IgD-negative memory B cell (primary cell): Measurements from ENCODE around the gene DFFB. TPM values are rescaled to one million over a fixed set of nuclear protein-coding genes. Genes with fewer than 3 reads are reported as not detected.
A peak's percentile ranks its signal among the peaks of the same experiment; 100 is the strongest.

Source experiments
- H3K27ac Mint-ChIP-seq, 3 donors: one replicate each; pipeline ENCODE4 v1.8.0; 2020 to 2022; ENCODE audit warnings: mild to moderate bottlenecking in 3 of 3, mixed read lengths in 3 of 3, moderate library complexity in 1 of 3
- H3K27me3 Mint-ChIP-seq: one replicate; pipeline ENCODE4 v1.8.0; 2021; ENCODE audit warnings: mixed read lengths
- H3K36me3 Mint-ChIP-seq: one replicate; pipeline ENCODE4 v1.8.0; 2020; ENCODE audit warnings: mild to moderate bottlenecking, mixed read lengths
- H3K4me1 Mint-ChIP-seq, 3 donors: one replicate each; pipeline ENCODE4 v1.8.0; 2020 to 2022; ENCODE audit warnings: mixed read lengths in 3 of 3, mild to moderate bottlenecking in 1 of 3
- H3K4me3 Mint-ChIP-seq, 4 donors: one replicate each; pipeline ENCODE4 v1.8.0; 2020 to 2022; ENCODE audit warnings: mild to moderate bottlenecking in 4 of 4, mixed read lengths in 4 of 4, moderate library complexity in 3 of 4
- H3K9me3 Mint-ChIP-seq, 3 donors: one replicate each; pipeline ENCODE4 v1.8.0; 2020 to 2021; ENCODE audit warnings: mixed read lengths in 3 of 3, mild to moderate bottlenecking in 1 of 3
- polyA plus RNA-seq: library from polyadenylated mRNA; unstranded; fragments of 300-500 nt; fragmentation: Illumina TruSeq; gene quantifications from one replicate; pipeline ENCODE4 v1.2.3, GENCODE V29; 2021

Gene DFFB
- polyA plus RNA-seq, 1 donor from 2014 or later: 7.1 TPM

- H3K9me3 Mint-ChIP-seq: no peaks in the 10 kb centered on the region
- H3K4me1 Mint-ChIP-seq: peaks cover 9 to 10% (median 10%) of the 10 kb centered on the region in 3 donors
- peaks cover 7% of the 10 kb centered on the region for H3K36me3 Mint-ChIP-seq
- no peaks in the 10 kb centered on the region for H3K27me3 Mint-ChIP-seq
- H3K27ac Mint-ChIP-seq: no peak overlapping the region
- H3K4me3 Mint-ChIP-seq: no peak overlapping the region
Observed at GRCh38 chr1:3891329-3891865, 34.1 kb downstream of the DFFB start.

- no peaks in the 10 kb centered on the region for H3K27me3 Mint-ChIP-seq
- peaks cover 2 to 6% (median 3%) of the 10 kb centered on the region in 3 donors for H3K9me3 Mint-ChIP-seq
- peaks cover 9% of the 10 kb centered on the region for H3K36me3 Mint-ChIP-seq
- peak overlapping the region in 2 of 4 donors; percentile 16 to 57 for H3K4me3 Mint-ChIP-seq
- H3K4me1 Mint-ChIP-seq: peaks cover 13 to 16% (median 13%) of the 10 kb centered on the region in 3 donors
- H3K27ac Mint-ChIP-seq: peak overlapping the region; percentile 48 to 82 (median 78)
Observed at GRCh38 chr1:3892748-3893147, 35.5 kb downstream of the DFFB start.

GRCh38 chr1:3893190-3893589, 35.9 kb downstream of the DFFB start:
- Mint-ChIP-seq H3K27me3 (no peaks in the 10 kb centered on the region), H3K4me1 (peaks cover 13 to 16% (median 13%) of the 10 kb centered on the region in 3 donors), H3K4me3 (peak overlapping the region in 2 of 4 donors; percentile 16 to 57), H3K36me3 (peaks cover 8% of the 10 kb centered on the region), H3K9me3 (peaks cover 2 to 6% (median 3%) of the 10 kb centered on the region in 3 donors), H3K27ac (peak overlapping the region in 2 of 3 donors; percentile 48 to 82)

GRCh38 chr1:3894626-3895278, 37.5 kb downstream of the DFFB start:
- peaks cover 19 to 21% (median 19%) of the 10 kb centered on the region in 3 donors for H3K4me1 Mint-ChIP-seq
- no peak overlapping the region for H3K4me3 Mint-ChIP-seq
- H3K27me3 Mint-ChIP-seq: no peaks in the 10 kb centered on the region
- peaks cover 8% of the 10 kb centered on the region for H3K36me3 Mint-ChIP-seq
- H3K27ac Mint-ChIP-seq: no peak overlapping the region
- peaks cover 2 to 6% (median 5%) of the 10 kb centered on the region in 3 donors for H3K9me3 Mint-ChIP-seq

- Mint-ChIP-seq H3K27me3 (no peaks in the 10 kb centered on the region), H3K36me3 (peaks cover 8% of the 10 kb centered on the region), H3K9me3 (peaks cover 2 to 6% (median 5%) of the 10 kb centered on the region in 3 donors), H3K4me3 (no peak overlapping the region), H3K27ac (peak overlapping the region in 1 of 3 donors; percentile 14), H3K4me1 (peaks cover 18 to 21% (median 19%) of the 10 kb centered on the region in 3 donors)
Observed at GRCh38 chr1:3895279-3895950, 38.1 kb downstream of the DFFB start.

GRCh38 chr1:3895951-3896325, 38.7 kb downstream of the DFFB start:
- Mint-ChIP-seq H3K4me1 (peaks cover 18 to 21% (median 19%) of the 10 kb centered on the region in 3 donors), H3K4me3 (peak overlapping the region in 1 of 4 donors; percentile 44), H3K27me3 (no peaks in the 10 kb centered on the region), H3K27ac (peak overlapping the region in 2 of 3 donors; percentile 14 to 54), H3K36me3 (peaks cover 8% of the 10 kb centered on the region), H3K9me3 (peaks cover 2 to 6% (median 5%) of the 10 kb centered on the region in 3 donors)

GRCh38 chr1:3896396-3897000, 39.2 kb downstream of the DFFB start:
- peaks cover 18 to 21% (median 19%) of the 10 kb centered on the region in 3 donors for H3K4me1 Mint-ChIP-seq
- H3K27ac Mint-ChIP-seq: peak overlapping the region in 2 of 3 donors; percentile 14 to 54
- H3K36me3 Mint-ChIP-seq: peaks cover 8% of the 10 kb centered on the region
- no peaks in the 10 kb centered on the region for H3K27me3 Mint-ChIP-seq
- H3K9me3 Mint-ChIP-seq: peaks cover 2 to 6% (median 5%) of the 10 kb centered on the region in 3 donors
- H3K4me3 Mint-ChIP-seq: peak overlapping the region in 1 of 4 donors; percentile 44

- peaks cover 11 to 12% (median 12%) of the 10 kb centered on the region in 3 donors for H3K4me1 Mint-ChIP-seq
- H3K27ac Mint-ChIP-seq: peak overlapping the region in 1 of 3 donors; percentile 94
- H3K36me3 Mint-ChIP-seq: peaks cover 8% of the 10 kb centered on the region
- no peaks in the 10 kb centered on the region for H3K27me3 Mint-ChIP-seq
- H3K9me3 Mint-ChIP-seq: peaks cover 2 to 6% (median 5%) of the 10 kb centered on the region in 3 donors
- H3K4me3 Mint-ChIP-seq: peak overlapping the region in 2 of 4 donors; percentile 94 to 97
Observed at GRCh38 chr1:3898475-3898735, 41.1 kb downstream of the DFFB start.

GRCh38 chr1:3898994-3899753, 41.9 kb downstream of the DFFB start:
- H3K4me3 Mint-ChIP-seq: peak overlapping the region; percentile 92 to 99 (median 96)
- peaks cover 2 to 6% (median 5%) of the 10 kb centered on the region in 3 donors for H3K9me3 Mint-ChIP-seq
- H3K27ac Mint-ChIP-seq: peak overlapping the region; percentile 86 to 97 (median 94)
- no peaks in the 10 kb centered on the region for H3K27me3 Mint-ChIP-seq
- H3K36me3 Mint-ChIP-seq: peaks cover 7% of the 10 kb centered on the region
- peaks cover 10 to 12% (median 11%) of the 10 kb centered on the region in 3 donors for H3K4me1 Mint-ChIP-seq

GRCh38 chr1:3899754-3900149, 42.5 kb downstream of the DFFB start:
- peaks cover 10 to 12% (median 11%) of the 10 kb centered on the region in 3 donors for H3K4me1 Mint-ChIP-seq

GRCh38 chr1:3900150-3900968, 43.1 kb downstream of the DFFB start, which contains the start of gene C1orf174:
Gene C1orf174, minus strand, starts transcription at chr1:3900272. Its CDS starts 86 bp downstream, at chr1:3900186.
- Mint-ChIP-seq H3K4me3 (peak within 1 kb of the TSS; percentile 92 to 99 (median 96)), H3K27ac (peak within 1 kb of the TSS; percentile 94 to 99 (median 97)), H3K9me3 (peaks cover 2 to 6% (median 5%) of the 10 kb centered on the region in 3 donors), H3K36me3 (peaks cover 7% of the 10 kb centered on the region), H3K4me1 (peaks cover 10 to 12% (median 11%) of the 10 kb centered on the region in 3 donors), H3K27me3 (no peaks in the 10 kb centered on the region)

More at GRCh38 chr1:3899754-3900149, 42.5 kb downstream of the DFFB start:
- peaks cover 2 to 6% (median 5%) of the 10 kb centered on the region in 3 donors for H3K9me3 Mint-ChIP-seq
- no peaks in the 10 kb centered on the region for H3K27me3 Mint-ChIP-seq
- peak overlapping the region; percentile 94 to 99 (median 97) for H3K27ac Mint-ChIP-seq
- peaks cover 7% of the 10 kb centered on the region for H3K36me3 Mint-ChIP-seq
- peak overlapping the region; percentile 92 to 99 (median 96) for H3K4me3 Mint-ChIP-seq

- Mint-ChIP-seq H3K27me3 (peaks cover 2% of the 10 kb centered on the region), H3K4me1 (peaks cover 9 to 12% (median 10%) of the 10 kb centered on the region in 3 donors)
Observed at GRCh38 chr1:3900969-3901529, 43.8 kb downstream of the DFFB start.

GRCh38 chr1:3902111-3902511, 44.8 kb downstream of the DFFB start:
- peaks cover 2 to 5% (median 4%) of the 10 kb centered on the region in 3 donors for H3K9me3 Mint-ChIP-seq
- peak overlapping the region in 2 of 4 donors; percentile 60 to 72 for H3K4me3 Mint-ChIP-seq
- peaks cover 8 to 10% (median 9%) of the 10 kb centered on the region in 3 donors for H3K4me1 Mint-ChIP-seq
- peaks cover 6% of the 10 kb centered on the region for H3K36me3 Mint-ChIP-seq
- peak overlapping the region in 1 of 3 donors; percentile 18 for H3K27ac Mint-ChIP-seq
- H3K27me3 Mint-ChIP-seq: peaks cover 2% of the 10 kb centered on the region

More at GRCh38 chr1:3900969-3901529, 43.8 kb downstream of the DFFB start:
- Mint-ChIP-seq H3K9me3 (peaks cover 2 to 6% (median 5%) of the 10 kb centered on the region in 3 donors), H3K27ac (peak overlapping the region; percentile 94 to 99 (median 97)), H3K4me3 (peak overlapping the region; percentile 92 to 99 (median 96)), H3K36me3 (peaks cover 7% of the 10 kb centered on the region)
